ENCODE results near the gene SPTA1.

The SPTA1 gene

DNA sequence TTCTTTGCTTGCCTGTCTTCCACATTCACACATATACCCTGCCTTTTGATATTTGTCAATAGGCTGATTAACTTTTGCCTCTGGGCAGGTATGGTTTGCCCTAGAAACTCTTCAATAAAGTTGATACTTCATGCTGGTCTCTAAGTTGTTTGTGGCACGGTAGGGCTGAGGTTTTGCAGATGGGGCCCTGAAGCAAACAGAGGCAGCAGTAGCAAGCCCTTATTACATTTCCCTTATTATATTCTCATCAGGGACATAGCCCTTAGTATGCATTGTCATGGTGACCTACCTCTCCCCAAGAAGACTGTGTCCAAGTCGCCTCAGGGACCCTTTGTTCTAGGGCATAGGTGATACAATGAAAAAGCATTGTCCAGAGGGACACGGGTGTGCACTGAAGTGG, 116.0 kb downstream of the SPTA1 start, which contains the start of gene OR6P1:
Gene OR6P1 (minus strand): TSS at position 101 of the 400 bp plus-strand sequence. CDS start 6,976 bp downstream, outside the sequence.
- H4K20me1 ChIP-seq (ENCODE audit: insufficient read depth, low read length, poor library complexity, severe bottlenecking) = no peaks in the 10 kb centered on the region
- no peaks in the 10 kb centered on the region for H3K36me3 ChIP-seq (ENCODE audit: insufficient read depth, low read length)
- H3K4me3 ChIP-seq (ENCODE audit: low read length, poor library complexity, severe bottlenecking) = no peak within 1 kb of the TSS
- H3K4me2 ChIP-seq (ENCODE audit: low read depth, low read length, poor library complexity, severe bottlenecking) = no peak within 1 kb of the TSS
- no peaks in the 10 kb centered on the region for H3F3A ChIP-seq (ENCODE audit: low read depth)
- H3K4me1 ChIP-seq (ENCODE audit: insufficient read depth, low read length, poor library complexity, severe bottlenecking) = no peaks in the 10 kb centered on the region
- TF ChIP-seq, protein P1, sequence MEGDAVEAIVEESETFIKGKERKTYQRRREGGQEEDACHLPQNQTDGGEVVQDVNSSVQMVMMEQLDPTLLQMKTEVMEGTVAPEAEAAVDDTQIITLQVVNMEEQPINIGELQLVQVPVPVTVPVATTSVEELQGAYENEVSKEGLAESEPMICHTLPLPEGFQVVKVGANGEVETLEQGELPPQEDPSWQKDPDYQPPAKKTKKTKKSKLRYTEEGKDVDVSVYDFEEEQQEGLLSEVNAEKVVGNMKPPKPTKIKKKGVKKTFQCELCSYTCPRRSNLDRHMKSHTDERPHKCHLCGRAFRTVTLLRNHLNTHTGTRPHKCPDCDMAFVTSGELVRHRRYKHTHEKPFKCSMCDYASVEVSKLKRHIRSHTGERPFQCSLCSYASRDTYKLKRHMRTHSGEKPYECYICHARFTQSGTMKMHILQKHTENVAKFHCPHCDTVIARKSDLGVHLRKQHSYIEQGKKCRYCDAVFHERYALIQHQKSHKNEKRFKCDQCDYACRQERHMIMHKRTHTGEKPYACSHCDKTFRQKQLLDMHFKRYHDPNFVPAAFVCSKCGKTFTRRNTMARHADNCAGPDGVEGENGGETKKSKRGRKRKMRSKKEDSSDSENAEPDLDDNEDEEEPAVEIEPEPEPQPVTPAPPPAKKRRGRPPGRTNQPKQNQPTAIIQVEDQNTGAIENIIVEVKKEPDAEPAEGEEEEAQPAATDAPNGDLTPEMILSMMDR (conservative IDR thresholded peaks at IDR 0.05; ENCODE audit: low read length) = no peak
- no peak for TF ChIP-seq EZH2phosphoT487 (IDR thresholded peaks at IDR 0.05; ENCODE audit: borderline replicate concordance)
- no peaks in the 10 kb centered on the region for H3K9me2 ChIP-seq (replicated peaks; ENCODE audit: low read depth, low read length)
- H3K9ac ChIP-seq (ENCODE audit: low read depth, low read length, poor library complexity, severe bottlenecking) = no peak within 1 kb of the TSS
- no peak within 1 kb of the TSS for H2AFZ ChIP-seq (ENCODE audit: low read length)
- H3K27me3 ChIP-seq (ENCODE audit: insufficient read depth, low read length, poor library complexity, severe bottlenecking) = no peaks in the 10 kb centered on the region
- H3K9me3 ChIP-seq (ENCODE audit: insufficient read depth, low read depth, low read length) = no peaks in the 10 kb centered on the region
- no peaks in the 10 kb centered on the region for H3K79me2 ChIP-seq (ENCODE audit: insufficient read depth, low read length)

DNA sequence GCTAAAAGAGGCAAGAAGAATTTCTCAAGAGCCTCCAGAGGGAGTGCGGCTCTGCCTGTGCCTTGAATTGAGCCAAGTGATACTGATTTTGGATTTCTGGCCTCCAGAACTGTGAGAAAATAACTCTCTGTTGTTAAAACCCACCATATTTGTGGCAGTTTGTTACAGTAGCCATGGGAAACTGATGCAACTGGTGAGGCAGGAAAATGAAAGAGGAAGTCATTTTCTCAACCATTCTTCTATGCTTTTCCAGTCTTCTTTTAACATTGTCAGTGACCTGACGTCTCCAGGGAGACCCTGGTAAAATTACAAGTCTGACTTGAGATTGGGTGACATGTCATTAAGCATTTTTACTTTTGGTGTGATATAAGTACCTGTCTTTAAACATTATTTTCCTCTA, 121.9 kb downstream of the SPTA1 start:
- no peak overlapping the region for H3K4me2 ChIP-seq (ENCODE audit: low read depth, low read length, poor library complexity, severe bottlenecking)
- no peaks in the 10 kb centered on the region for H3K27me3 ChIP-seq (ENCODE audit: insufficient read depth, low read length, poor library complexity, severe bottlenecking)
- no peak overlapping the region for H3K9ac ChIP-seq (ENCODE audit: low read depth, low read length, poor library complexity, severe bottlenecking)
- no peaks in the 10 kb centered on the region for H3K9me2 ChIP-seq (replicated peaks; ENCODE audit: low read depth, low read length)
- H3K4me1 ChIP-seq (ENCODE audit: insufficient read depth, low read length, poor library complexity, severe bottlenecking) = peaks cover 4% of the 10 kb centered on the region
- no peaks in the 10 kb centered on the region for H3K9me3 ChIP-seq (ENCODE audit: insufficient read depth, low read depth, low read length)
- no peak overlapping the region for H3K4me3 ChIP-seq (ENCODE audit: low read length, poor library complexity, severe bottlenecking)
- no peaks in the 10 kb centered on the region for H3F3A ChIP-seq (ENCODE audit: low read depth)
- no peaks in the 10 kb centered on the region for H3K79me2 ChIP-seq (ENCODE audit: insufficient read depth, low read length)
- no peaks in the 10 kb centered on the region for H4K20me1 ChIP-seq (ENCODE audit: insufficient read depth, low read length, poor library complexity, severe bottlenecking)
- H3K36me3 ChIP-seq (ENCODE audit: insufficient read depth, low read length) = no peaks in the 10 kb centered on the region
- TF ChIP-seq EZH2phosphoT487 (IDR thresholded peaks at IDR 0.05; ENCODE audit: borderline replicate concordance) = no peak
- TF ChIP-seq, protein P1 (conservative IDR thresholded peaks at IDR 0.05; ENCODE audit: low read length) = no peak
- peak overlapping the region; percentile 71 for H2AFZ ChIP-seq (ENCODE audit: low read length)

DNA sequence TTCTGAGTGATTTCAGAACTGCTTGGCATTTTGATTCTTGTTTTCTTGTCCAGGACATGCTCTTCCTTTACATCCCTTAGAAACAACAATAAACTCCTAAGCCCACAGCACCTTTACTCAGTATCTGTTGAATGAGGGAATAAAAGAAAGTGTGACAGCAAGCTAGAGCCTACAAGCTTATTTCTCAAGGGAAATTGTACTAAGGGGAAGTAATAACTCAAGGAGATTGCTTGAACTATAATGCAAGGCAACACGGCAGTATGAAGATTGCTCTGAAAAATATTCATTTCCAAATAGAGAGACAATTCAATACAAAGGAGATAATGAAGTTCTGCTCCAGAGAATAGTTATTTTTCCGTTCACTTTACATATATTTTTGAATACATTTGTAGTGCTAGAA, 122.7 kb downstream of the SPTA1 start:
- no peaks in the 10 kb centered on the region for H3K79me2 ChIP-seq (ENCODE audit: insufficient read depth, low read length)
- no peak overlapping the region for H3K4me3 ChIP-seq (ENCODE audit: low read length, poor library complexity, severe bottlenecking)
- no peak overlapping the region for H3K4me2 ChIP-seq (ENCODE audit: low read depth, low read length, poor library complexity, severe bottlenecking)
- no peak overlapping the region for H3K9ac ChIP-seq (ENCODE audit: low read depth, low read length, poor library complexity, severe bottlenecking)
- no peaks in the 10 kb centered on the region for H4K20me1 ChIP-seq (ENCODE audit: insufficient read depth, low read length, poor library complexity, severe bottlenecking)
- peaks cover 4% of the 10 kb centered on the region for H3K4me1 ChIP-seq (ENCODE audit: insufficient read depth, low read length, poor library complexity, severe bottlenecking)
- H3K9me2 ChIP-seq (replicated peaks; ENCODE audit: low read depth, low read length) = no peaks in the 10 kb centered on the region
- no peaks in the 10 kb centered on the region for H3F3A ChIP-seq (ENCODE audit: low read depth)
- no peak overlapping the region for H2AFZ ChIP-seq (ENCODE audit: low read length)
- H3K9me3 ChIP-seq (ENCODE audit: insufficient read depth, low read depth, low read length) = no peaks in the 10 kb centered on the region
- TF ChIP-seq EZH2phosphoT487 (IDR thresholded peaks at IDR 0.05; ENCODE audit: borderline replicate concordance) = no peak
- TF ChIP-seq, protein P1 (conservative IDR thresholded peaks at IDR 0.05; ENCODE audit: low read length) = no peak
- H3K27me3 ChIP-seq (ENCODE audit: insufficient read depth, low read length, poor library complexity, severe bottlenecking) = no peaks in the 10 kb centered on the region
- no peaks in the 10 kb centered on the region for H3K36me3 ChIP-seq (ENCODE audit: insufficient read depth, low read length)
